OCI-LY3 (cell line): ENCODE data around the gene SLC6A9.

Experiments used
- EZH2phosphoT487 ChIP-seq: fragments of 200-600 bp; shearing (Covaris generic); IDR thresholded peaks from 2 replicates; pipeline ENCODE4 v1.6.1; 2018; ENCODE audit warnings: antibody characterized with exemption, mixed run types, low read depth
- TF ChIP-seq, protein P1 (sequence below): fragments of 200-600, 300-600 bp; sonication (generic); IDR thresholded peaks from 2 replicates; pipeline ENCODE4 v1.5.1; 2014; ENCODE audit warnings: antibody characterized with exemption, low read length, low read depth

- TF ChIP-seq, protein P1, sequence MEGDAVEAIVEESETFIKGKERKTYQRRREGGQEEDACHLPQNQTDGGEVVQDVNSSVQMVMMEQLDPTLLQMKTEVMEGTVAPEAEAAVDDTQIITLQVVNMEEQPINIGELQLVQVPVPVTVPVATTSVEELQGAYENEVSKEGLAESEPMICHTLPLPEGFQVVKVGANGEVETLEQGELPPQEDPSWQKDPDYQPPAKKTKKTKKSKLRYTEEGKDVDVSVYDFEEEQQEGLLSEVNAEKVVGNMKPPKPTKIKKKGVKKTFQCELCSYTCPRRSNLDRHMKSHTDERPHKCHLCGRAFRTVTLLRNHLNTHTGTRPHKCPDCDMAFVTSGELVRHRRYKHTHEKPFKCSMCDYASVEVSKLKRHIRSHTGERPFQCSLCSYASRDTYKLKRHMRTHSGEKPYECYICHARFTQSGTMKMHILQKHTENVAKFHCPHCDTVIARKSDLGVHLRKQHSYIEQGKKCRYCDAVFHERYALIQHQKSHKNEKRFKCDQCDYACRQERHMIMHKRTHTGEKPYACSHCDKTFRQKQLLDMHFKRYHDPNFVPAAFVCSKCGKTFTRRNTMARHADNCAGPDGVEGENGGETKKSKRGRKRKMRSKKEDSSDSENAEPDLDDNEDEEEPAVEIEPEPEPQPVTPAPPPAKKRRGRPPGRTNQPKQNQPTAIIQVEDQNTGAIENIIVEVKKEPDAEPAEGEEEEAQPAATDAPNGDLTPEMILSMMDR = no peak
- TF ChIP-seq EZH2phosphoT487 = no peak
Measured at GRCh38 chr1:43957407-43958040, 73.7 kb downstream of the SLC6A9 start.
